Thymus (tissue), 11 donors: ENCODE results near the gene PEPD. TPM values are rescaled to one million over a fixed set of nuclear protein-coding genes. Genes with fewer than 3 reads are reported as not detected.
"Not testable (repeated sequence)": the region's sequence is repeated elsewhere in the genome, so short reads cannot be mapped to it uniquely, and the experiment has no call there.

Source experiments
- DNase-seq, 9 donors: peaks; one replicate each; pipeline ENCODE4 v3.0.0-alpha.2; 2013; ENCODE audit warnings: low spot score in 9 of 9, low read depth in 6 of 9, missing footprints in 1 of 9
- H3K27ac ChIP-seq, 2 donors: one replicate each; pipeline ENCODE4 v1.5.1; 2013; ENCODE audit warnings: control low read depth in 1 of 2, low read depth in 1 of 2, low read length in 1 of 2, mild to moderate bottlenecking in 1 of 2, moderate library complexity in 1 of 2
- H3K27me3 ChIP-seq, 2 donors: one replicate each; pipeline ENCODE4 v1.5.1; 2013; ENCODE audit warnings: low read length in 1 of 2; ENCODE audit not compliant: control insufficient read depth in 2 of 2, insufficient read depth in 1 of 2
- H3K36me3 ChIP-seq, 2 donors: one replicate each; pipeline ENCODE4 v1.5.1; 2013; ENCODE audit warnings: low read length in 1 of 2, mild to moderate bottlenecking in 1 of 2, moderate library complexity in 1 of 2; ENCODE audit not compliant: control insufficient read depth in 2 of 2, insufficient read depth in 2 of 2
- H3K4me1 ChIP-seq, 2 donors: one replicate each; pipeline ENCODE4 v1.5.1; 2013; ENCODE audit warnings: low read length in 2 of 2; ENCODE audit not compliant: control insufficient read depth in 2 of 2, insufficient read depth in 2 of 2
- H3K4me3 ChIP-seq, 2 donors: one replicate each; pipeline ENCODE4 v1.5.1; 2013; ENCODE audit warnings: low read length in 2 of 2, control low read depth in 1 of 2, mild to moderate bottlenecking in 1 of 2
- H3K9me3 ChIP-seq, 2 donors: one replicate each; pipeline ENCODE4 v1.5.1; 2013; ENCODE audit warnings: low read length in 1 of 2, mild to moderate bottlenecking in 1 of 2; ENCODE audit not compliant: control insufficient read depth in 2 of 2, insufficient read depth in 1 of 2
- WGBS: extraction: QIAGEN DNeasy Blood & Tissue Kit; methylation state at CpG from one replicate; pipeline ENCODE4 v1.1.7; 2013; 5-methylcytosine and 5-hydroxymethylcytosine counted together
- polyA plus RNA-seq: library from polyadenylated mRNA; stranded (reverse); fragments of 200-250 nt; gene quantifications from one replicate; pipeline ENCODE4 v1.2.3, GENCODE V29; 2013
- total RNA-seq: library from RNA; stranded (reverse); fragments of 120-200 nt; gene quantifications from one replicate; pipeline ENCODE4 v1.2.4, GENCODE V29; 2013
- donor health status: healthy.

Gene PEPD
- total and polyA plus RNA-seq, 2 donors: 24.7 to 42.4 TPM

GRCh38 chr19:33558856-33559255 lies 37.3 kb upstream of the PEPD start:
- no peaks in the 10 kb centered on the region for H3K36me3 ChIP-seq
- H3K27ac ChIP-seq: no peak overlapping the region
- no peaks in the 10 kb centered on the region for H3K4me1 ChIP-seq
- H3K27me3 ChIP-seq: no peaks in the 10 kb centered on the region
- H3K4me3 ChIP-seq: no peak overlapping the region
- WGBS: 91% methylated on average over 9 of the region's 9 CpGs
- peak in 2 of 9 donors; percentile 2 to 16 for DNase-seq
- H3K9me3 ChIP-seq: no peaks in the 10 kb centered on the region

- WGBS: 89% methylated on average over 8 of the region's 8 CpGs
- DNase-seq: no peak
- Histone ChIP-seq H3K36me3 (no peaks in the 10 kb centered on the region), H3K9me3 (no peaks in the 10 kb centered on the region), H3K4me3 (no peak overlapping the region), H3K27ac (no peak overlapping the region), H3K27me3 (no peaks in the 10 kb centered on the region), H3K4me1 (no peaks in the 10 kb centered on the region)
Measured at GRCh38 chr19:33558151-33558550, 36.6 kb upstream of the PEPD start.

GRCh38 chr19:33557720-33558119 lies 36.1 kb upstream of the PEPD start:
- H3K36me3 ChIP-seq: no peaks in the 10 kb centered on the region
- no peaks in the 10 kb centered on the region for H3K27me3 ChIP-seq
- no peak overlapping the region for H3K27ac ChIP-seq
- no peaks in the 10 kb centered on the region for H3K9me3 ChIP-seq
- H3K4me3 ChIP-seq: no peak overlapping the region
- 95% methylated on average over 13 of the region's 13 CpGs for WGBS
- no peaks in the 10 kb centered on the region for H3K4me1 ChIP-seq
- DNase-seq: no peak

GRCh38 chr19:33557196-33557595 lies 35.6 kb upstream of the PEPD start:
- Histone ChIP-seq H3K27me3 (no peaks in the 10 kb centered on the region), H3K4me3 (no peak overlapping the region), H3K27ac (no peak overlapping the region), H3K4me1 (no peaks in the 10 kb centered on the region), H3K9me3 (no peaks in the 10 kb centered on the region), H3K36me3 (no peaks in the 10 kb centered on the region)
- 94% methylated on average over 10 of the region's 10 CpGs for WGBS
- no peak for DNase-seq

GRCh38 chr19:33556261-33556660 lies 34.7 kb upstream of the PEPD start:
- no peaks in the 10 kb centered on the region for H3K36me3 ChIP-seq
- no peak for DNase-seq
- no peak overlapping the region for H3K4me3 ChIP-seq
- no peaks in the 10 kb centered on the region for H3K9me3 ChIP-seq
- WGBS: 86% methylated on average over 4 of the region's 4 CpGs
- no peaks in the 10 kb centered on the region for H3K4me1 ChIP-seq
- H3K27me3 ChIP-seq: no peaks in the 10 kb centered on the region
- no peak overlapping the region for H3K27ac ChIP-seq

GRCh38 chr19:33555726-33556125 lies 34.1 kb upstream of the PEPD start:
- H3K4me1 ChIP-seq, DNase-seq: not testable (repeated sequence)
- WGBS: 60% methylated on average over 4 of the region's 4 CpGs

GRCh38 chr19:33554821-33555220 lies 33.2 kb upstream of the PEPD start:
- Histone ChIP-seq H3K27ac (no peak overlapping the region), H3K27me3 (no peaks in the 10 kb centered on the region), H3K36me3 (no peaks in the 10 kb centered on the region), H3K4me3 (no peak overlapping the region), H3K4me1 (no peaks in the 10 kb centered on the region), H3K9me3 (no peaks in the 10 kb centered on the region)
- DNase-seq: no peak
- WGBS: 94% methylated on average over 7 of the region's 7 CpGs

More at GRCh38 chr19:33555726-33556125, 34.1 kb upstream of the PEPD start:
- not testable (repeated sequence) for H3K36me3 ChIP-seq, H3K4me3 ChIP-seq, H3K9me3 ChIP-seq, H3K27ac ChIP-seq, H3K27me3 ChIP-seq

GRCh38 chr19:33554391-33554790 lies 32.8 kb upstream of the PEPD start:
- 90% methylated on average over 9 of the region's 9 CpGs for WGBS
- no peak for DNase-seq
- no peaks in the 10 kb centered on the region for H3K4me1 ChIP-seq
- H3K36me3 ChIP-seq: no peaks in the 10 kb centered on the region
- no peak overlapping the region for H3K4me3 ChIP-seq
- H3K27ac ChIP-seq: no peak overlapping the region
- H3K27me3 ChIP-seq: no peaks in the 10 kb centered on the region
- H3K9me3 ChIP-seq: no peaks in the 10 kb centered on the region

- no peaks in the 10 kb centered on the region for H3K36me3 ChIP-seq
Measured at GRCh38 chr19:33553530-33554310, 32.1 kb upstream of the PEPD start.

More at GRCh38 chr19:33553530-33554310, 32.1 kb upstream of the PEPD start:
- H3K4me3 ChIP-seq: no peak overlapping the region
- no peaks in the 10 kb centered on the region for H3K27me3 ChIP-seq
- no peaks in the 10 kb centered on the region for H3K4me1 ChIP-seq
- H3K27ac ChIP-seq: no peak overlapping the region
- 91% methylated on average over 17 of the region's 17 CpGs for WGBS
- no peaks in the 10 kb centered on the region for H3K9me3 ChIP-seq
- DNase-seq: no peak
